Endothelial cell (in vitro differentiated cells): Measurements from ENCODE around the gene ALDOB. TPM values are rescaled to one million over a fixed set of nuclear protein-coding genes. Genes with fewer than 3 reads are reported as not detected.

ENCODE experiments used
- DNase-seq: peaks from one replicate; pipeline ENCODE4 v3.0.0; 2021; ENCODE audit warnings: low spot score
- H3K27ac Mint-ChIP-seq: one replicate; pipeline ENCODE4 v1.8.0; 2021; ENCODE audit warnings: mixed read lengths, inconsistent platforms; ENCODE audit not compliant: unreplicated experiment
- H3K27me3 Mint-ChIP-seq: one replicate; pipeline ENCODE4 v1.8.0; 2021; ENCODE audit warnings: mild to moderate bottlenecking, moderate library complexity, mixed read lengths, inconsistent platforms; ENCODE audit not compliant: unreplicated experiment
- H3K36me3 Mint-ChIP-seq: one replicate; pipeline ENCODE4 v1.8.0; 2021; ENCODE audit warnings: mild to moderate bottlenecking, low read depth, mixed read lengths, inconsistent platforms; ENCODE audit not compliant: unreplicated experiment
- H3K4me1 Mint-ChIP-seq: one replicate; pipeline ENCODE4 v1.8.0; 2021; ENCODE audit warnings: mild to moderate bottlenecking, mixed read lengths, inconsistent platforms; ENCODE audit not compliant: unreplicated experiment
- H3K4me3 Mint-ChIP-seq: one replicate; pipeline ENCODE4 v1.8.0; 2021; ENCODE audit warnings: mild to moderate bottlenecking, mixed read lengths, inconsistent platforms; ENCODE audit not compliant: unreplicated experiment
- H3K9me3 Mint-ChIP-seq: one replicate; pipeline ENCODE4 v1.8.0; 2021; ENCODE audit warnings: mixed read lengths, inconsistent platforms; ENCODE audit not compliant: unreplicated experiment
- total RNA-seq: library from RNA; stranded (reverse); fragmentation: NEBNext Ultra II Directional; extraction: Animal tissue kit (Norgen Biotek cat#: 25700); gene quantifications from one replicate; pipeline ENCODE4 v1.2.1, GENCODE V29; 2021; ENCODE audit not compliant: unreplicated experiment
- TF ChIP-seq, protein P1 (sequence below): fragments of 200-600 bp; sonication (generic); IDR thresholded peaks from one replicate; pipeline ENCODE4 v1.5.0; 2021; ENCODE audit warnings: antibody characterized with exemption; ENCODE audit not compliant: unreplicated experiment

The ALDOB gene
- total RNA-seq, 1 donor from 2014 or later = 0.31 TPM

DNA sequence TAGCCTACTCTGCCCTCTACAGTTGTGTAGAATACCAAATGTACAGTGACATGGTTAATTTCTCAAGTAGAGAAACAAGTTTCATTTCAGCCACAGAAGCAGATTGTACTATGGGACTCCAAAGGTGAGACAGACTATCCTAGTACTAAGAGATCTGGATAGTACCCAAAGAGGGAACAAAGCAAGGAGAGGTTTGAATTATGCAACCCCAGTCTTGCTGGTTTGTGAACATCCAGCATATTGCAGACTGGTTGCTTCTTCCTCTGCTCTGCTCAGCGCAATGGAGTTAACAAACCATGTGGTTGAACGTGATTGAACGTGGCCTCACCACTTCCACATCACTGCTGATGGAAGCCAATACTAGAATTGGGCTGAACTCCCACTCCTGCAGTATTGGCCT lies 43.3 kb upstream of the ALDOB start:
- no peak for DNase-seq
- peaks cover 26% of the 10 kb centered on the region for H3K36me3 Mint-ChIP-seq
- TF ChIP-seq, protein P1, sequence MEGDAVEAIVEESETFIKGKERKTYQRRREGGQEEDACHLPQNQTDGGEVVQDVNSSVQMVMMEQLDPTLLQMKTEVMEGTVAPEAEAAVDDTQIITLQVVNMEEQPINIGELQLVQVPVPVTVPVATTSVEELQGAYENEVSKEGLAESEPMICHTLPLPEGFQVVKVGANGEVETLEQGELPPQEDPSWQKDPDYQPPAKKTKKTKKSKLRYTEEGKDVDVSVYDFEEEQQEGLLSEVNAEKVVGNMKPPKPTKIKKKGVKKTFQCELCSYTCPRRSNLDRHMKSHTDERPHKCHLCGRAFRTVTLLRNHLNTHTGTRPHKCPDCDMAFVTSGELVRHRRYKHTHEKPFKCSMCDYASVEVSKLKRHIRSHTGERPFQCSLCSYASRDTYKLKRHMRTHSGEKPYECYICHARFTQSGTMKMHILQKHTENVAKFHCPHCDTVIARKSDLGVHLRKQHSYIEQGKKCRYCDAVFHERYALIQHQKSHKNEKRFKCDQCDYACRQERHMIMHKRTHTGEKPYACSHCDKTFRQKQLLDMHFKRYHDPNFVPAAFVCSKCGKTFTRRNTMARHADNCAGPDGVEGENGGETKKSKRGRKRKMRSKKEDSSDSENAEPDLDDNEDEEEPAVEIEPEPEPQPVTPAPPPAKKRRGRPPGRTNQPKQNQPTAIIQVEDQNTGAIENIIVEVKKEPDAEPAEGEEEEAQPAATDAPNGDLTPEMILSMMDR = no peak
- H3K27me3 Mint-ChIP-seq = peaks cover 4% of the 10 kb centered on the region
- no peaks in the 10 kb centered on the region for H3K9me3 Mint-ChIP-seq
- H3K4me1 Mint-ChIP-seq = peaks cover 60% of the 10 kb centered on the region
- no peak overlapping the region for H3K27ac Mint-ChIP-seq
- H3K4me3 Mint-ChIP-seq = no peak overlapping the region

DNA sequence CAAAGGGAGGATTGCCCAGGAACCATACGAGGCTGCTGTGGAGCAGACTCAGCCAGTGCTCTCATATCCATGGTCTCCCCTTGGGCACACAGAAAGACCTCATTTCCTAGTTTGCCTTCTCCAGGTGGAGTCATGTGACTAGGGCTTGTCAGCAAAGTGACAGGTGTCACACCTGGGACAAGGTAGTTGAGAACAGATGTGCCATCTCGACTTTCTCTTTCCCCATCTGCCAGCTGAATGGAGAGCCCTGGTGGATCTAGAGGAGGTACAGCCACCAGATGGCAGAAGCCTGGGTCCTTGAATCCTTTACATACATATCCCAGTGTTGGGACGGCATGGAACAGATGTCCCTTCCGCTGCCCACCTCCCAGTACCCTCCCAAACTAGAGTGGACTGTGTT lies 42.9 kb upstream of the ALDOB start:
- H3K27ac Mint-ChIP-seq = no peak overlapping the region
- TF ChIP-seq, protein P1 = no peak
- DNase-seq = no peak
- H3K36me3 Mint-ChIP-seq = peaks cover 29% of the 10 kb centered on the region
- peaks cover 4% of the 10 kb centered on the region for H3K27me3 Mint-ChIP-seq
- no peak overlapping the region for H3K4me3 Mint-ChIP-seq
- peaks cover 58% of the 10 kb centered on the region for H3K4me1 Mint-ChIP-seq
- no peaks in the 10 kb centered on the region for H3K9me3 Mint-ChIP-seq

- Mint-ChIP-seq H3K27me3 (peaks cover 4% of the 10 kb centered on the region), H3K27ac (peak overlapping the region; percentile 58), H3K9me3 (no peaks in the 10 kb centered on the region), H3K4me3 (peak overlapping the region; percentile 40), H3K4me1 (peaks cover 58% of the 10 kb centered on the region), H3K36me3 (peaks cover 34% of the 10 kb centered on the region)
- TF ChIP-seq, protein P1 = no peak
- DNase-seq = no peak
Observed at GRCh38 chr9:101477736-101478135, 42.2 kb upstream of the ALDOB start.

DNA sequence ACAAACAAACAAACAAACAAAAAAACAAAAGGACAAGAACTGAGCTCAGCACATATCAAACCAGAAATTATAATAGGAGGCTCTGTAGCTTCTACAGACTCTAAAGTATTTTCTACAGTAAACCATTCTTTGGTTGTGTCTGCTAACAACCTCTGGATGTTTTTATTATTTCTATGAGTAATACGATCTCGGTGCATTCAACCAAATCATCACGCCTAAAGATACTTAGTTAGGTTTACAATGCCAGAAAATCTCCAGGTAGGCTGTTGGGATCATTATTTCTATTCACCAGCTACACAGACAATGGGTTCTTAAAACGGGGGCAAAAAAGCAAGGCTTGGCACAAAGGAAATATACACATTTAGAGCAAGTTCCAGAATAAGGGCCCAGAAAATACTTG lies 41.6 kb upstream of the ALDOB start:
- peak overlapping the region; percentile 58 for H3K27ac Mint-ChIP-seq
- DNase-seq = no peak
- peaks cover 35% of the 10 kb centered on the region for H3K36me3 Mint-ChIP-seq
- peaks cover 59% of the 10 kb centered on the region for H3K4me1 Mint-ChIP-seq
- peaks cover 4% of the 10 kb centered on the region for H3K27me3 Mint-ChIP-seq
- H3K9me3 Mint-ChIP-seq = no peaks in the 10 kb centered on the region
- peak overlapping the region; percentile 38 for H3K4me3 Mint-ChIP-seq
- TF ChIP-seq, protein P1 = no peak

- Mint-ChIP-seq H3K27me3 (peaks cover 3% of the 10 kb centered on the region), H3K4me3 (peak overlapping the region; percentile 9), H3K36me3 (peaks cover 39% of the 10 kb centered on the region), H3K9me3 (no peaks in the 10 kb centered on the region), H3K27ac (no peak overlapping the region), H3K4me1 (peaks cover 57% of the 10 kb centered on the region)
- no peak for DNase-seq
- TF ChIP-seq, protein P1 = no peak
Observed at GRCh38 chr9:101476576-101477208, 41.1 kb upstream of the ALDOB start.
